Right lobe of liver (tissue), 4 donors: ENCODE data around the gene ZKSCAN7.

ENCODE experiments used
- CTCF ChIP-seq, 4 donors: fragments of 200-600 bp in 3 of 4; fragments of 450-650 bp in 1 of 4; IDR thresholded peaks; one replicate each; pipeline versions ENCODE4 v1.5.1 to v1.8.0; 2016 to 2022; ENCODE audit warnings: antibody characterized with exemption in 4 of 4, mild to moderate bottlenecking in 2 of 4
- POLR2A ChIP-seq: fragments of 450-650 bp; IDR thresholded peaks from one replicate; pipeline ENCODE4 v1.6.1; 2017; ENCODE audit warnings: antibody characterized with exemption, mild to moderate bottlenecking
- donor health status: DM: no; HTN: no; CAD: no.
- donor health status: DM: no; HTN: no; CAD: no.
- donor health status: DM: no; HTN: yes; CAD: no.

- TF ChIP-seq CTCF (IDR thresholded peaks at IDR 0.05) (no peak), POLR2A (no peak)
Measured at GRCh38 chr3:44518782-44519156, 36.2 kb upstream of the ZKSCAN7 start.
